H9 (cell line): ENCODE data around the gene CACNA2D3. TPM values are rescaled to one million over a fixed set of nuclear protein-coding genes. Genes with fewer than 3 reads are reported as not detected.

ENCODE experiments used
- DNase-seq: peaks from one replicate; pipeline ENCODE4 v3.0.0-alpha.2; 2017
- H2AFZ ChIP-seq: one replicate; pipeline ENCODE4 v1.6.1; 2013; ENCODE audit warnings: mild to moderate bottlenecking, low read length, control low read depth, moderate library complexity
- H2AK5ac ChIP-seq: 2 replicates; pipeline ENCODE4 v1.6.1; 2013; ENCODE audit warnings: low read length, control low read depth, mixed read lengths; ENCODE audit not compliant: insufficient read length
- H2BK120ac ChIP-seq: one replicate; pipeline ENCODE4 v1.6.1; 2013; ENCODE audit warnings: low read depth, mild to moderate bottlenecking, low read length, control low read depth, inconsistent platforms; ENCODE audit not compliant: poor library complexity, severe bottlenecking
- H2BK12ac ChIP-seq: 2 replicates; pipeline ENCODE4 v1.6.1; 2013; ENCODE audit warnings: low read length, control low read depth, mixed read lengths, low read depth; ENCODE audit not compliant: insufficient read length
- H2BK15ac ChIP-seq: 2 replicates; pipeline ENCODE4 v1.6.1; 2013; ENCODE audit warnings: low read depth, low read length, control low read depth
- H2BK20ac ChIP-seq: one replicate; pipeline ENCODE4 v1.6.1; 2013; ENCODE audit warnings: low read depth, mild to moderate bottlenecking, low read length, control low read depth, inconsistent platforms; ENCODE audit not compliant: poor library complexity, severe bottlenecking
- H2BK5ac ChIP-seq: 2 replicates; pipeline ENCODE4 v1.6.1; 2013; ENCODE audit warnings: low read length, control low read depth, mixed read lengths; ENCODE audit not compliant: insufficient read length
- H3K14ac ChIP-seq: 2 replicates; pipeline ENCODE4 v1.6.1; 2013; ENCODE audit warnings: low read length, control low read depth; ENCODE audit not compliant: insufficient read depth
- H3K18ac ChIP-seq: 2 replicates; pipeline ENCODE4 v1.6.1; 2013; ENCODE audit warnings: low read depth, mild to moderate bottlenecking, mixed read lengths, low read length, control low read depth; ENCODE audit not compliant: insufficient read length
- H3K23ac ChIP-seq: 2 replicates; pipeline ENCODE4 v1.6.1; 2013; ENCODE audit warnings: low read length, control low read depth, mixed read lengths, low read depth; ENCODE audit not compliant: insufficient read length
- H3K23me2 ChIP-seq: 2 replicates; pipeline ENCODE4 v1.6.1; 2013; ENCODE audit warnings: low read depth, mild to moderate bottlenecking, mixed read lengths, low read length, control low read depth; ENCODE audit not compliant: insufficient read length, poor library complexity, severe bottlenecking
- H3K27ac ChIP-seq: 2 replicates; pipeline ENCODE4 v1.5.1; 2013; ENCODE audit warnings: low read length, control low read depth, mixed read lengths, low read depth; ENCODE audit not compliant: insufficient read length
- H3K27me3 ChIP-seq: 2 replicates; pipeline ENCODE4 v1.6.1; 2013; ENCODE audit warnings: low read length, control low read depth, inconsistent platforms; ENCODE audit not compliant: insufficient read depth
- H3K4ac ChIP-seq: 2 replicates; pipeline ENCODE4 v1.6.1; 2013; ENCODE audit warnings: low read depth, mild to moderate bottlenecking, control low read depth, inconsistent platforms, low read length, moderate library complexity
- H3K4me1 ChIP-seq: 2 replicates; pipeline ENCODE4 v1.6.1; 2013; ENCODE audit warnings: low read length, control low read depth, inconsistent platforms; ENCODE audit not compliant: insufficient read depth
- H3K4me2 ChIP-seq: 2 replicates; pipeline ENCODE4 v1.6.1; 2013; ENCODE audit warnings: low read length, control low read depth, mixed read lengths; ENCODE audit not compliant: insufficient read length, insufficient read depth
- H3K56ac ChIP-seq: 2 replicates; pipeline ENCODE4 v1.6.1; 2013; ENCODE audit warnings: low read depth, mild to moderate bottlenecking, mixed read lengths, low read length, control low read depth; ENCODE audit not compliant: insufficient read length
- H3K79me1 ChIP-seq: 2 replicates; pipeline ENCODE4 v1.6.1; 2013; ENCODE audit warnings: low read depth, mild to moderate bottlenecking, moderate library complexity, low read length, control low read depth, inconsistent platforms; ENCODE audit not compliant: insufficient read depth, poor library complexity, severe bottlenecking
- H3K79me2 ChIP-seq: 2 replicates; pipeline ENCODE4 v1.6.1; 2013; ENCODE audit warnings: low read length, control low read depth, inconsistent platforms; ENCODE audit not compliant: insufficient read depth
- H3K9ac ChIP-seq: 2 replicates; pipeline ENCODE4 v1.6.1; 2013; ENCODE audit warnings: low read length, control low read depth, mixed read lengths; ENCODE audit not compliant: insufficient read length; ENCODE audit errors: extremely low read depth
- H3K9me3 ChIP-seq: one replicate; pipeline ENCODE4 v1.6.1; 2013; ENCODE audit warnings: low read depth, low read length, inconsistent platforms; ENCODE audit not compliant: control insufficient read depth
- H3T11ph ChIP-seq: one replicate; pipeline ENCODE4 v1.6.1; 2013; ENCODE audit warnings: mild to moderate bottlenecking, low read length, control low read depth, inconsistent platforms
- H4K20me1 ChIP-seq: one replicate; pipeline ENCODE4 v1.6.1; 2013; ENCODE audit not compliant: control insufficient read depth, insufficient read length, insufficient read depth
- H4K5ac ChIP-seq: 2 replicates; pipeline ENCODE4 v1.6.1; 2013; ENCODE audit warnings: low read depth, mild to moderate bottlenecking, mixed read lengths, low read length, control low read depth; ENCODE audit not compliant: insufficient read length
- H4K8ac ChIP-seq: replicated peaks from 2 replicates; pipeline ENCODE4 v1.6.1; 2013; ENCODE audit warnings: low read length, control low read depth, mixed read lengths, low read depth; ENCODE audit not compliant: insufficient read length
- H4K91ac ChIP-seq: 2 replicates; pipeline ENCODE4 v1.6.1; 2013; ENCODE audit warnings: low read depth, mild to moderate bottlenecking, moderate library complexity, mixed read lengths, low read length, control low read depth; ENCODE audit not compliant: insufficient read length
- H3K27ac Mint-ChIP-seq, 3 experiments: 2 replicates in 2 of 3; 3 replicates in 1 of 3; pipeline ENCODE4 v1.8.0; 2020 to 2021; ENCODE audit warnings: mixed read lengths in 3 of 3, mild to moderate bottlenecking in 1 of 3, moderate library complexity in 1 of 3
- H3K27me3 Mint-ChIP-seq: 2 replicates; pipeline ENCODE4 v1.8.0; 2021; ENCODE audit warnings: low read depth, mild to moderate bottlenecking, moderate library complexity, mixed read lengths
- H3K36me3 Mint-ChIP-seq, 3 experiments: 2 replicates in 2 of 3; 3 replicates in 1 of 3; pipeline ENCODE4 v1.8.0; 2020 to 2021; ENCODE audit warnings: low read depth in 3 of 3, mixed read lengths in 3 of 3; ENCODE audit not compliant: insufficient read depth in 1 of 3
- H3K4me1 Mint-ChIP-seq, 2 experiments: 2 replicates each; pipeline ENCODE4 v1.8.0; 2020; ENCODE audit warnings: mixed read lengths in 2 of 2
- H3K4me3 Mint-ChIP-seq, 2 experiments: 2 replicates in 1 of 2; 3 replicates in 1 of 2; pipeline ENCODE4 v1.8.0; 2020 to 2021; ENCODE audit warnings: mild to moderate bottlenecking in 2 of 2, mixed read lengths in 2 of 2, moderate library complexity in 1 of 2
- H3K9me3 Mint-ChIP-seq, 2 experiments: 2 replicates in 1 of 2; 3 replicates in 1 of 2; pipeline ENCODE4 v1.8.0; 2020; ENCODE audit warnings: mild to moderate bottlenecking in 2 of 2, mixed read lengths in 2 of 2, moderate library complexity in 1 of 2
- CTCF ChIP-seq: fragments of 200-600 bp; sonication (generic); conservative IDR thresholded peaks from 3 replicates; pipeline ENCODE4 v1.8.0; 2021; ENCODE audit warnings: antibody characterized with exemption, mild to moderate bottlenecking
- WGBS: extraction: QIAGEN DNeasy Blood & Tissue Kit; methylation state at CpG from one replicate; pipeline ENCODE4 v1.1.7; 2013; ENCODE audit warnings: missing lambda C conversion rate, low lambda C conversion rate, mixed read lengths; ENCODE audit not compliant: insufficient read length; ENCODE audit errors: extremely low coverage; 5-methylcytosine and 5-hydroxymethylcytosine counted together
- total RNA-seq: library from RNA; stranded (reverse); gene quantifications from 2 replicates; pipeline ENCODE4 v1.2.1, GENCODE V29; 2021

CACNA2D3 gene
- total RNA-seq, 1 experiment from 2014 or later = 3.2 TPM

GRCh38 chr3:54273791-54274190 lies 151.4 kb downstream of the CACNA2D3 start:
- no peaks in the 10 kb centered on the region for H3K79me1 ChIP-seq

More at GRCh38 chr3:54273791-54274190, 151.4 kb downstream of the CACNA2D3 start:
- Histone ChIP-seq H3K56ac (no peak overlapping the region), H3K4me1 (no peaks in the 10 kb centered on the region), H2BK15ac (no peak overlapping the region), H4K20me1 (no peaks in the 10 kb centered on the region), H4K5ac (no peak overlapping the region), H2BK12ac (no peak overlapping the region), H3K79me2 (no peaks in the 10 kb centered on the region), H2BK20ac (no peak overlapping the region), H3K4ac (no peak overlapping the region), H2AK5ac (no peak overlapping the region), H4K91ac (no peak overlapping the region), H3K23me2 (no peaks in the 10 kb centered on the region), H3K4me2 (no peak overlapping the region), H3K23ac (no peak overlapping the region), H3K14ac (no peak overlapping the region), H3K9ac (no peak overlapping the region), H2AFZ (no peak overlapping the region), H3K18ac (no peak overlapping the region), H4K8ac (no peak overlapping the region), H3K27ac (no peak overlapping the region), H3K27me3 (no peaks in the 10 kb centered on the region), H2BK5ac (no peak overlapping the region), H2BK120ac (no peak overlapping the region), H3T11ph (no peak overlapping the region), H3K9me3 (no peaks in the 10 kb centered on the region)
- no peak overlapping the region for H3K4me3 Mint-ChIP-seq
- H3K27me3 Mint-ChIP-seq = peaks cover 1% of the 10 kb centered on the region
- no CpG with 5 or more reads among the region's 1 CpG for WGBS
- H3K36me3 Mint-ChIP-seq = peaks cover 0 to 1% (median 0%) of the 10 kb centered on the region in 3 experiments; a peak in 3 of 7 replicates
- TF ChIP-seq CTCF = no peak
- peaks cover 10 to 11% of the 10 kb centered on the region in 2 experiments for H3K4me1 Mint-ChIP-seq
- peaks cover 5% of the 10 kb centered on the region in 2 experiments; a peak in 2 of 5 replicates for H3K9me3 Mint-ChIP-seq
- H3K27ac Mint-ChIP-seq = no peak overlapping the region; a peak in 1 of 7 replicates
- DNase-seq = no peak
